ENCODE data around the gene THSD1. TPM values are rescaled to one million over a fixed set of nuclear protein-coding genes. Genes with fewer than 3 reads are reported as not detected.
"Not testable (repeated sequence)": the region's sequence is repeated elsewhere in the genome, so short reads cannot be mapped to it uniquely, and the experiment has no call there.

Gene THSD1
- total and polyA plus RNA-seq, 2 donors = 7.3 to 15.1 TPM

- peak; percentile 74 for DNase-seq (ENCODE audit: extremely low spot score)
- H3K4me3 ChIP-seq (ENCODE audit: low read depth, low read length) = no peak overlapping the region
- H3K36me3 ChIP-seq (ENCODE audit: insufficient read depth) = no peaks in the 10 kb centered on the region
- no peak overlapping the region for H3K27ac ChIP-seq (ENCODE audit: low read depth)
- no peaks in the 10 kb centered on the region for H3K4me1 ChIP-seq (ENCODE audit: insufficient read depth)
- 30% methylated on average over 4 of the region's 4 CpGs for WGBS
Measured at GRCh38 chr13:52359534-52359933, 46.4 kb downstream of the THSD1 start.

DNA sequence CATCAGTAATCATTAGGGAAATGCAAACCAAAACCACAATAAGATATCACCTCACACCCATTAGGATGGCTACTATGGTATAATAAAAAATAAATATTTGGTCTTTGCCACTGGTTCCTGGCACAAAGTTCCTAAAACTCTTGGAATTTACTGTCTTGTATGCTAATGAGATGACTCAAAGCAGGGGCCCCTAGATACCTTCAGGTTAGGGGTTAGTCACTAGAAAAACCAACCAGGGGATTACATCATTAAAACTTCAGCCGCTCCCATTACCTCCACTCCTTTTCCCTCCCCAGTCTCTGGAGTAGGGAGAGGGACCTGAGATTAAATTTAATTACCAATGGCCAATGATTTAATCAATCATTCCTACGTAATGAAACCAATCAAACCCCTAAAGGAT, 49.6 kb downstream of the THSD1 start:
- Histone ChIP-seq H3K36me3 (ENCODE audit: insufficient read depth) (no peaks in the 10 kb centered on the region), H3K27ac (ENCODE audit: low read depth) (no peak overlapping the region), H3K4me1 (ENCODE audit: insufficient read depth) (no peaks in the 10 kb centered on the region), H3K4me3 (ENCODE audit: low read depth, low read length) (no peak overlapping the region)
- no peak for DNase-seq (ENCODE audit: extremely low spot score)
- WGBS = 86% methylated on average over 2 of the region's 2 CpGs

GRCh38 chr13:52353193-52353592, 52.8 kb downstream of the THSD1 start:
- 35% methylated on average over 1 of the region's 1 CpG for WGBS
- H3K4me3 ChIP-seq (ENCODE audit: low read depth, low read length) = no peak overlapping the region
- DNase-seq (ENCODE audit: extremely low spot score) = no peak

DNA sequence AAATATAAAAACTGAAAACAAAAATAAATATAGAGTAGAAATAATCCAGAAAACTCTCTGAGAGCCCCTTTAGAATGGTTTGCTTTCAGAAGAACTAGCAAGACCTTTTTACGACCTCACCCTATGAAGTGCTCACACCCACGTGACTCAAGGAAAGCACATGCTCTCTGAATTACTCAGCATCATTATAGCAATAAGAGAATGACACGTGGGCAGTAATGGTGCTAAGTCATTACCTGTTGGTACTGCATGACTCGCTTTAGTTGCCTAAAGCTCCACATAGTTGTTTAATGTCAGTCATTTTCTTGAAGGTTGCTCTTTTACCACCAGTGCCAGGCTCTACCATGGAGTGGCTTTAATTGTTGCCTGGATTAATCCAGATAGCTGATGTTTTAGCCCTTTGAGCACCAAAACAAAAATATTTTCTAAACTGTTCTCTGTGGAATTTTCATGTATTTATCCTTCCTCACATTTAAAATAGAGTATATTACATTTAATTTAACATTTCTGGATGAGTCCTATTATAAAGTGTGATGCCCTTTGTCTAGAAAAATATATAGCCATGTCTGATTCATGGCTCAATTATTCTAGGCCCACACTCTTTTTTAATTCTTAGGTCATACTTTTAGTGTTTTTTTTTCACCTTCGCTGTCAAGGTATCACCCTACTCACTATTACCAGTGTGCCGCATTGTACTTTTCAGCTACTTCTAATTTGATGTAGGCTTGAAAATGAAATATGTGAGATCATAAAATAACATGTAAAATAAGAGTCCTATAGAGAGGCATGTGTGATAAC, 56.8 kb downstream of the THSD1 start:
- Histone ChIP-seq H3K4me3 (ENCODE audit: low read depth, low read length) (no peak overlapping the region), H3K36me3 (ENCODE audit: insufficient read depth) (no peaks in the 10 kb centered on the region), H3K27ac (ENCODE audit: low read depth) (no peak overlapping the region), H3K4me1 (ENCODE audit: insufficient read depth) (no peaks in the 10 kb centered on the region)
- DNase-seq (ENCODE audit: extremely low spot score) = no peak
- 78% methylated on average over 6 of the region's 6 CpGs for WGBS

More at GRCh38 chr13:52353193-52353592, 52.8 kb downstream of the THSD1 start:
- H3K4me1 ChIP-seq (ENCODE audit: insufficient read depth) = no peaks in the 10 kb centered on the region
- H3K36me3 ChIP-seq (ENCODE audit: insufficient read depth) = no peaks in the 10 kb centered on the region
- no peak overlapping the region for H3K27ac ChIP-seq (ENCODE audit: low read depth)

- DNase-seq (ENCODE audit: extremely low spot score) = no peak
- WGBS = 27% methylated on average over 5 of the region's 5 CpGs
- Histone ChIP-seq H3K4me1 (ENCODE audit: insufficient read depth) (no peaks in the 10 kb centered on the region), H3K4me3 (ENCODE audit: low read depth, low read length) (no peak overlapping the region), H3K27ac (ENCODE audit: low read depth) (no peak overlapping the region), H3K36me3 (ENCODE audit: insufficient read depth) (no peaks in the 10 kb centered on the region)
Measured at GRCh38 chr13:52348071-52348470, 57.9 kb downstream of the THSD1 start.

- H3K4me3 ChIP-seq (ENCODE audit: low read depth, low read length) = no peak overlapping the region
- no peaks in the 10 kb centered on the region for H3K4me1 ChIP-seq (ENCODE audit: insufficient read depth)
- no peak for DNase-seq (ENCODE audit: extremely low spot score)
- 38% methylated on average over 5 of the region's 5 CpGs for WGBS
- no peak overlapping the region for H3K27ac ChIP-seq (ENCODE audit: low read depth)
- no peaks in the 10 kb centered on the region for H3K36me3 ChIP-seq (ENCODE audit: insufficient read depth)
Measured at GRCh38 chr13:52345631-52346251, 60.2 kb downstream of the THSD1 start.

GRCh38 chr13:52345048-52345447, 60.9 kb downstream of the THSD1 start:
- DNase-seq (ENCODE audit: extremely low spot score) = no peak
- 65% methylated on average over 3 of the region's 3 CpGs for WGBS
- Histone ChIP-seq H3K4me3 (ENCODE audit: low read depth, low read length) (no peak overlapping the region), H3K4me1 (ENCODE audit: insufficient read depth) (no peaks in the 10 kb centered on the region), H3K27ac (ENCODE audit: low read depth) (no peak overlapping the region), H3K36me3 (ENCODE audit: insufficient read depth) (no peaks in the 10 kb centered on the region)

DNA sequence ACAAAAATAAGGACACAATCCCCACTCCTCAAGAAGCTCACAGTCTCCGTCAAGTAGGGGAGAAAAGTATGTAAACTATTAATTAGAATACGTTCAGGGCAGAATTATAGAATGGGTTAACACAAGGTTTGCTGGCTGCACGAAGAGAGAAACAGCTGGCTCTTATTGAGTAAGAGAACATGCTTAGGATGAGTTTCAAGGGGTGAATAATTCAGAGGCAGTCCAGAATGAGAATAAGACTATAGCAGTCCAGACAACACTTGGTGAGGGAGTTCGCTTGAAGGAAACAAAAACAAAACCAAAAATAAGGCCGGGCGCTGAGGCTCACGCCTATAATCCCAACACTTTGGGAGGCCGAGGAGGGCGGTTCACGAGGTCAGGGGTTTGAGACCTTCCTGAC, 61.9 kb downstream of the THSD1 start:
- DNase-seq (ENCODE audit: extremely low spot score) = no peak
- no peak overlapping the region for H3K27ac ChIP-seq (ENCODE audit: low read depth)
- no peaks in the 10 kb centered on the region for H3K36me3 ChIP-seq (ENCODE audit: insufficient read depth)
- no peak overlapping the region for H3K4me3 ChIP-seq (ENCODE audit: low read depth, low read length)
- H3K4me1 ChIP-seq (ENCODE audit: insufficient read depth) = no peaks in the 10 kb centered on the region
- WGBS = 69% methylated on average over 10 of the region's 10 CpGs

GRCh38 chr13:52342203-52342602, 63.8 kb downstream of the THSD1 start:
- not testable (repeated sequence) for H3K27ac ChIP-seq (ENCODE audit: low read depth); H3K4me3 ChIP-seq (ENCODE audit: low read depth, low read length); DNase-seq (ENCODE audit: extremely low spot score); H3K4me1 ChIP-seq (ENCODE audit: insufficient read depth); H3K36me3 ChIP-seq (ENCODE audit: insufficient read depth)
- 92% methylated on average over 3 of the region's 3 CpGs for WGBS

- DNase-seq (ENCODE audit: extremely low spot score) = not testable (repeated sequence)
Measured at GRCh38 chr13:52337828-52338455, 68.0 kb downstream of the THSD1 start.

GRCh38 chr13:52334107-52334506, 71.9 kb downstream of the THSD1 start:
- not testable (repeated sequence) for H3K4me1 ChIP-seq (ENCODE audit: insufficient read depth); H3K4me3 ChIP-seq (ENCODE audit: low read depth, low read length)
- no CpG with 5 or more reads among the region's 22 CpGs for WGBS

More at GRCh38 chr13:52337828-52338455, 68.0 kb downstream of the THSD1 start:
- 81% methylated on average over 7 of the region's 7 CpGs for WGBS
- H3K4me3 ChIP-seq (ENCODE audit: low read depth, low read length); H3K4me1 ChIP-seq (ENCODE audit: insufficient read depth); H3K27ac ChIP-seq (ENCODE audit: low read depth); H3K36me3 ChIP-seq (ENCODE audit: insufficient read depth): not testable (repeated sequence)

DNA sequence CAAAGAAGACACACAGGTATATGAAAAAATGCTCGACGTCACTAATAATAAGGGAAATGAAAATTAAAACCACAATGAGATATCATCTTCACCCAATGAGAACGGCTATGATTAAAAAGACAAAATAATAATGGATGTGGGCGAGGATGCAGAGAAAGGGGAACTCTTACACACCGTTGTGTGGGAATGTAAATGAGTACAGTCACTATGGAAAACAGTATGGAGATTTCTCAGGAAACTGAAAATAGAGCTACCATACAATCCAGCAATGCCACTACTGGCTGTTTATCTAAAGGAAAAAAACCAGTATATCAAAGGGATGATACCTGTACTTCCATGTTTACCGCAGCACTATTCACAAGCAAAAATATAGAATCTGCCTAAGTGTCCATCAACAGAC, 74.1 kb downstream of the THSD1 start:
- WGBS = 90% methylated on average over 3 of the region's 6 CpGs

More at GRCh38 chr13:52334107-52334506, 71.9 kb downstream of the THSD1 start:
- not testable (repeated sequence) for H3K27ac ChIP-seq (ENCODE audit: low read depth); DNase-seq (ENCODE audit: extremely low spot score); H3K36me3 ChIP-seq (ENCODE audit: insufficient read depth)

More for the DNA sequence above, 74.1 kb downstream of the THSD1 start:
- not testable (repeated sequence) for H3K36me3 ChIP-seq (ENCODE audit: insufficient read depth); DNase-seq (ENCODE audit: extremely low spot score); H3K4me3 ChIP-seq (ENCODE audit: low read depth, low read length); H3K27ac ChIP-seq (ENCODE audit: low read depth); H3K4me1 ChIP-seq (ENCODE audit: insufficient read depth)
